HCT116 (cell line): ENCODE results near the gene SNTG2. TPM values are rescaled to one million over a fixed set of nuclear protein-coding genes. Genes with fewer than 3 reads are reported as not detected.

Experiments used
- ATAC-seq: fragments of 200-7000 bp; cut with Tn5 transposase; 2 replicates; pipeline ENCODE4 v1.9.1; 2020; ENCODE audit warnings: mild to moderate bottlenecking, moderate library complexity
- BruUV-seq: library from RNA; stranded (reverse); fragments of 400-500 nt; replicated peaks from 2 replicates; lab custom pipeline; 2021; lab: Mats Ljungman, UMichigan
- CTCF ChIA-PET: fragments of 300-600 bp; sonication (Branson Sonifier 250); formaldehyde crosslinking; loops from one replicate; lab custom pipeline; 2021; ENCODE audit warnings: antibody characterized with exemption; lab: Charles Lee
- POLR2A ChIA-PET: fragments of 300-600, 350-600 bp; sonication (Branson Sonifier 250); formaldehyde crosslinking; loops from one replicate; lab custom pipeline; 2021; ENCODE audit warnings: antibody characterized with exemption; lab: Charles Lee
- RAD21 ChIA-PET, 2 experiments: fragments of 300-600 bp; sonication (Branson Sonifier 250); formaldehyde crosslinking; loops; one replicate each; lab custom pipeline; 2023; ENCODE audit warnings: low total read pairs in 2 of 2; ENCODE audit not compliant: uncharacterized antibody in 2 of 2, unreplicated experiment in 2 of 2, low non-redundant PET in 1 of 2; lab: Charles Lee
- DNase-seq: peaks from one replicate; pipeline ENCODE4 v3.0.0-alpha.2; 2010; ENCODE audit warnings: low read depth, low spot score
- H2AFZ ChIP-seq: fragments of 200-600 bp; shearing (Covaris generic), sonication (generic); 2 replicates; pipeline ENCODE4 v1.6.1; 2017; ENCODE audit warnings: low read depth, mixed run types, mixed read lengths, antibody characterized with exemption, low read length; ENCODE audit not compliant: poor library complexity, severe bottlenecking
- H3K27ac ChIP-seq: 2 replicates; pipeline ENCODE4 v1.5.1; 2012; ENCODE audit warnings: low read depth, low read length
- H3K27me3 ChIP-seq: fragments of 200-600 bp; sonication (generic); 2 replicates; pipeline ENCODE4 v1.6.1; 2016; ENCODE audit warnings: mixed run types, low read length, mixed read lengths; ENCODE audit not compliant: insufficient read depth
- H3K36me3 ChIP-seq, 2 experiments: fragments of 200-500 bp in 1 of 2; fragments of 200-600 bp in 1 of 2; sonication (Bioruptor generic) in 1 of 2; sonication (generic) in 1 of 2; 2 replicates each; pipeline versions ENCODE4 v1.5.1 to v1.6.1; 2014 to 2016; ENCODE audit warnings: low read length in 2 of 2, inconsistent platforms in 1 of 2, mixed read lengths in 1 of 2, mixed run types in 1 of 2; ENCODE audit not compliant: insufficient read depth in 2 of 2, control insufficient read depth in 1 of 2
- H3K4me1 ChIP-seq, 2 experiments: fragments of 200-600 bp in 1 of 2; sonication (generic) in 1 of 2; 2 replicates each; pipeline versions ENCODE4 v1.5.1 to v1.6.1; 2012 to 2017; ENCODE audit warnings: low read length in 2 of 2, inconsistent platforms in 1 of 2, mild to moderate bottlenecking in 1 of 2, mixed read lengths in 1 of 2, mixed run types in 1 of 2, moderate library complexity in 1 of 2; ENCODE audit not compliant: insufficient read depth in 2 of 2, control insufficient read depth in 1 of 2
- H3K4me2 ChIP-seq: fragments of 200-600 bp; sonication (generic); 2 replicates; pipeline ENCODE4 v1.6.1; 2017; ENCODE audit warnings: mixed run types, low read length, mixed read lengths
- H3K4me3 ChIP-seq, 2 experiments: fragments of 200-600 bp in 1 of 2; sonication (generic) in 1 of 2; replicated peaks in 1 of 2; 2 replicates each; pipeline ENCODE4 v1.5.1; 2011 to 2016; ENCODE audit warnings: low read length in 2 of 2, control low read depth in 1 of 2, low read depth in 1 of 2, mild to moderate bottlenecking in 1 of 2, mixed read lengths in 1 of 2, mixed run types in 1 of 2
- H3K79me2 ChIP-seq: fragments of 200-600 bp; sonication (generic); 2 replicates; pipeline ENCODE4 v1.6.1; 2017; ENCODE audit warnings: mild to moderate bottlenecking, mixed run types, low read length, moderate library complexity, mixed read lengths; ENCODE audit not compliant: insufficient read depth
- H3K9ac ChIP-seq: fragments of 200-600 bp; sonication (generic); 2 replicates; pipeline ENCODE4 v1.6.1; 2016; ENCODE audit warnings: low read length, mixed read lengths
- H3K9me2 ChIP-seq: fragments of 200-600 bp; sonication (generic), shearing (Covaris generic); 2 replicates; pipeline ENCODE4 v1.6.1; 2017; ENCODE audit warnings: mixed run types, mild to moderate bottlenecking, moderate library complexity; ENCODE audit not compliant: insufficient read depth
- H3K9me3 ChIP-seq, 2 experiments: fragments of 200-500 bp in 1 of 2; fragments of 200-600 bp in 1 of 2; sonication (Bioruptor generic) in 1 of 2; sonication (generic) in 1 of 2; 2 replicates each; pipeline ENCODE4 v1.6.1; 2014 to 2017; ENCODE audit warnings: low read length in 2 of 2, mixed read lengths in 2 of 2, inconsistent platforms in 1 of 2, low read depth in 1 of 2, mild to moderate bottlenecking in 1 of 2, mixed run types in 1 of 2, moderate library complexity in 1 of 2; ENCODE audit not compliant: control insufficient read depth in 1 of 2, insufficient read depth in 1 of 2
- H4K20me1 ChIP-seq: fragments of 200-600 bp; sonication (generic), shearing (Covaris generic); 2 replicates; pipeline ENCODE4 v1.6.1; 2017; ENCODE audit warnings: mixed run types, mild to moderate bottlenecking, moderate library complexity; ENCODE audit not compliant: insufficient read depth
- CEBPB ChIP-seq: IDR thresholded peaks from 2 replicates; pipeline ENCODE4 v1.6.1; 2012; ENCODE audit warnings: low read depth
- CTCF ChIP-seq, 3 experiments: fragments of 200-600 bp in 1 of 3; sonication (generic) in 1 of 3; IDR thresholded peaks in 2 of 3; conservative IDR thresholded peaks in 1 of 3; 2 replicates each; pipeline ENCODE4 v1.5.1; 2012 to 2017; ENCODE audit warnings: low read depth in 2 of 3, low read length in 2 of 3, antibody characterized with exemption in 1 of 3, borderline replicate concordance in 1 of 3, control low read depth in 1 of 3, mild to moderate bottlenecking in 1 of 3, mixed read lengths in 1 of 3, mixed run types in 1 of 3, moderate library complexity in 1 of 3; ENCODE audit not compliant: insufficient read depth in 1 of 3
- EGR1 ChIP-seq: IDR thresholded peaks from 2 replicates; pipeline ENCODE4 v1.6.1; 2012; ENCODE audit warnings: low read depth
- ELF1 ChIP-seq: IDR thresholded peaks from 2 replicates; pipeline ENCODE4 v1.6.1; 2012; ENCODE audit warnings: low read depth, borderline replicate concordance
- EZH2phosphoT487 ChIP-seq: fragments of 200-600 bp; IDR thresholded peaks from 2 replicates; pipeline ENCODE4 v1.6.1; 2018; ENCODE audit warnings: antibody characterized with exemption, borderline replicate concordance
- FOSL1 ChIP-seq: IDR thresholded peaks from 2 replicates; pipeline ENCODE4 v1.6.1; 2012; ENCODE audit warnings: low read depth
- JUND ChIP-seq: IDR thresholded peaks from 2 replicates; pipeline ENCODE4 v1.6.1; 2012
- MAX ChIP-seq: IDR thresholded peaks from 2 replicates; pipeline ENCODE4 v1.6.1; 2012
- POLR2A ChIP-seq: IDR thresholded peaks from 2 replicates; pipeline ENCODE4 v1.7.0; 2011; ENCODE audit warnings: borderline replicate concordance; ENCODE audit not compliant: insufficient read depth, insufficient read length; ENCODE audit errors: extremely low read depth
- POLR2AphosphoS5 ChIP-seq: IDR thresholded peaks from 2 replicates; pipeline ENCODE4 v1.6.1; 2011; ENCODE audit warnings: mild to moderate bottlenecking, low read depth, low read length, moderate library complexity
- RAD21 ChIP-seq: IDR thresholded peaks from 2 replicates; pipeline ENCODE4 v1.6.1; 2012; ENCODE audit warnings: low read depth, mild to moderate bottlenecking
- REST ChIP-seq: IDR thresholded peaks from 2 replicates; pipeline ENCODE4 v1.6.1; 2012; ENCODE audit warnings: low read depth
- SP1 ChIP-seq: IDR thresholded peaks from 2 replicates; pipeline ENCODE4 v1.6.1; 2012; ENCODE audit warnings: low read depth
- SRF ChIP-seq: IDR thresholded peaks from 2 replicates; pipeline ENCODE4 v1.6.1; 2012; ENCODE audit warnings: low read depth
- YY1 ChIP-seq: IDR thresholded peaks from 2 replicates; pipeline ENCODE4 v1.6.1; 2011; ENCODE audit warnings: low read length, low read depth, moderate library complexity, mild to moderate bottlenecking; ENCODE audit not compliant: insufficient replicate concordance; ENCODE audit errors: extremely low read depth
- ZBTB33 ChIP-seq: IDR thresholded peaks from 2 replicates; pipeline ENCODE4 v1.6.1; 2011; ENCODE audit warnings: mild to moderate bottlenecking, low read length, moderate library complexity; ENCODE audit not compliant: insufficient replicate concordance; ENCODE audit errors: extremely low read depth
- ZFX ChIP-seq: fragments of 450-650 bp; IDR thresholded peaks from 2 replicates; pipeline ENCODE4 v1.6.1; 2017
- intact Hi-C: fragments of 100-400 bp; cut with micrococcal nuclease; formaldehyde crosslinking; loops from 2 replicates; pipeline ENCODE4 v1.10.0; 2022
- total RNA-seq: library from RNA; stranded (reverse); gene quantifications from one replicate; pipeline ENCODE4 v1.2.1, GENCODE V29; 2021; ENCODE audit not compliant: unreplicated experiment

Gene SNTG2
- total RNA-seq, 1 experiment from 2014 or later = not detected

GRCh38 chr2:1300284-1300683 is 349.6 kb downstream of the SNTG2 start:
- H3K4me2 ChIP-seq = no peak overlapping the region
- H3K4me3 ChIP-seq = no peak overlapping the region
- no peak for TF ChIP-seq EZH2phosphoT487
- TF ChIP-seq ZBTB33 = no peak
- TF ChIP-seq ELF1 = no peak
- no peak for TF ChIP-seq EGR1
- no peak for TF ChIP-seq RAD21
- TF ChIP-seq YY1 = no peak
- no peak for TF ChIP-seq ZFX
- TF ChIP-seq SRF = no peak
- no peak for TF ChIP-seq REST
- TF ChIP-seq POLR2AphosphoS5 = no peak
- TF ChIP-seq CTCF (IDR thresholded peaks at IDR 0.05 in 2 of 3, conservative IDR thresholded peaks at IDR 0.05 in 1 of 3; ENCODE audit: borderline replicate concordance in 1 of 3, insufficient read depth in 1 of 3, low read depth in 2 of 3, low read length in 2 of 3) = no peak
- TF ChIP-seq MAX = no peak
- no peak for TF ChIP-seq SP1
- TF ChIP-seq JUND = no peak
- TF ChIP-seq CEBPB = no peak
- no peak for TF ChIP-seq POLR2A
- no peak for TF ChIP-seq FOSL1
- intact Hi-C loops = no loop called here
- H3K9me3 ChIP-seq = no peaks in the 10 kb centered on the region
- H3K4me1 ChIP-seq = no peaks in the 10 kb centered on the region
- H3K27ac ChIP-seq = no peak overlapping the region
- no peaks in the 10 kb centered on the region for H3K9me2 ChIP-seq
- no peak overlapping the region for H3K9ac ChIP-seq
- ChIA-PET CTCF (no interaction called here), POLR2A (no interaction called here), RAD21 (no interaction called here)
- H3K36me3 ChIP-seq = no peaks in the 10 kb centered on the region
- peaks cover 62% of the 10 kb centered on the region for H3K27me3 ChIP-seq
- H4K20me1 ChIP-seq = no peaks in the 10 kb centered on the region
- ATAC-seq (no peak), DNase-seq (no peak)
- no peak overlapping the region for H2AFZ ChIP-seq
- no peaks in the 10 kb centered on the region for H3K79me2 ChIP-seq
- BruUV-seq = no TSS peak
